Activated CD4-positive, alpha-beta T cell treated with anti-CD3 and anti-CD28 coated beads, Interleukin-2, amount 10 ng/mL, durations not matched to agents 7 days and 5 days (primary cell): Measurements from ENCODE around the gene ERBIN. TPM values are rescaled to one million over a fixed set of nuclear protein-coding genes. Genes with fewer than 3 reads are reported as not detected.
"Not testable (repeated sequence)": the region's sequence is repeated elsewhere in the genome, so short reads cannot be mapped to it uniquely, and the experiment has no call there.

Experiments
- CTCF ChIA-PET: fragments of 350-600 bp; sonication (Branson Sonifier 250); formaldehyde crosslinking; loops from one replicate; lab custom pipeline; 2021; ENCODE audit warnings: antibody characterized with exemption; lab: Charles Lee
- POLR2A ChIA-PET: fragments of 350-600 bp; sonication (Branson Sonifier 250); formaldehyde crosslinking; loops from one replicate; lab custom pipeline; 2021; ENCODE audit warnings: antibody characterized with exemption; lab: Charles Lee
- DNase-seq: peaks from one replicate; pipeline ENCODE4 v3.0.0-alpha.2; 2020
- H3K27ac Mint-ChIP-seq: one replicate; pipeline ENCODE4 v1.8.0; 2021; ENCODE audit warnings: mild to moderate bottlenecking, moderate library complexity, mixed read lengths
- H3K27me3 Mint-ChIP-seq: one replicate; pipeline ENCODE4 v1.8.0; 2021; ENCODE audit warnings: mixed read lengths
- H3K36me3 Mint-ChIP-seq: one replicate; pipeline ENCODE4 v1.8.0; 2021; ENCODE audit warnings: low read depth, mixed read lengths
- H3K4me1 Mint-ChIP-seq: one replicate; pipeline ENCODE4 v1.8.0; 2021; ENCODE audit warnings: mixed read lengths
- H3K4me3 Mint-ChIP-seq: one replicate; pipeline ENCODE4 v1.8.0; 2021; ENCODE audit warnings: mild to moderate bottlenecking, moderate library complexity, mixed read lengths
- H3K9me3 Mint-ChIP-seq: one replicate; pipeline ENCODE4 v1.8.0; 2021; ENCODE audit warnings: mixed read lengths
- total RNA-seq, 2 experiments: library from RNA; stranded (reverse); gene quantifications; one replicate each; pipeline ENCODE4 v1.2.3, GENCODE V29; 2021

Gene ERBIN
- total RNA-seq, 2 experiments from 2014 or later = 61.6 to 70.2 TPM

GRCh38 chr5:65900746-65901145 lies 25.6 kb upstream of the ERBIN start:
- Mint-ChIP-seq H3K36me3 (no peaks in the 10 kb centered on the region), H3K4me1 (no peaks in the 10 kb centered on the region), H3K27ac (no peak overlapping the region), H3K9me3 (no peaks in the 10 kb centered on the region), H3K4me3 (no peak overlapping the region), H3K27me3 (peaks cover 3% of the 10 kb centered on the region)
- ChIA-PET CTCF (no interaction called here), POLR2A (no interaction called here)
- no peak for DNase-seq

DNA sequence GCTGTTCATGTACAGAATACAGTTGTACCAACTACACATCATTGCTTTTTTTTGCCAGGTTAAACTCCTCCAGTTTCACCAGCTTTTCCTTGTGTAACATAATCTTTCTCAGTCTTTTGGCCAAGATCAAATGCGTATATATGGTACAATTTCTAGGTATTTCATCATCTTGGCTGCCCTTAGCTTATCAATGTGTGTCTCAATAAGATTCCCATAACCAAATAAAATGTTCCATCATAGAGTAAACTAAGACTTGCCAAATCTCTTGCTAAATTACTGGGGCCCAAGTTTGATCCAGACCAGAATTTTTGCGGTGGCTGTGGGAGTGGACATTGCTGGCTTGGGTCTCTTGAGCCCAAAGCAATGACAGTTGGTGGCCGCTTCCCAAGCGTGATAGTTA lies 24.3 kb upstream of the ERBIN start:
- Mint-ChIP-seq H3K27ac (no peak overlapping the region), H3K27me3 (peaks cover 3% of the 10 kb centered on the region), H3K9me3 (no peaks in the 10 kb centered on the region), H3K36me3 (no peaks in the 10 kb centered on the region), H3K4me1 (no peaks in the 10 kb centered on the region), H3K4me3 (no peak overlapping the region)
- CTCF ChIA-PET = no interaction called here
- POLR2A ChIA-PET = no interaction called here
- no peak for DNase-seq

DNA sequence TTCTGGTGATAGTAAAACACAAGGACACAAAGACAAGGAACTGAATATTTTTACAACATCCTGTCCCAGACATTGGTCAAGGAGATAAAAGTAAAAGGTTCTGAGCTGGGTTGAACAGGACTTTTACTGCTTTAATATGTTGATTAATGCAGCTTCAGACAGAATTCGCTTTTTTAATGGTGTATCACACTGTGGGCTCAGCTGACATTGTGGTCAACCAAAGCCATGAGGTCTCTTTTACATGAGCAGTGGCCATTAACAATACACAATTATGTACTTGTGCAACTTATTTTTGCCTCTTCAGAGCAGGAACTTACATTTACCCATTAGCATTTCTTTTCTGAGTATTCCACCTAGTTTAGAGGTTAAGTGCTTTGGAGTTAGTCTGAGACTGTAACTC lies 22.8 kb upstream of the ERBIN start:
- peaks cover 3% of the 10 kb centered on the region for H3K27me3 Mint-ChIP-seq
- no peaks in the 10 kb centered on the region for H3K36me3 Mint-ChIP-seq
- no peaks in the 10 kb centered on the region for H3K4me1 Mint-ChIP-seq
- H3K4me3 Mint-ChIP-seq = no peak overlapping the region
- CTCF ChIA-PET = no interaction called here
- H3K27ac Mint-ChIP-seq = no peak overlapping the region
- no peak for DNase-seq
- no peaks in the 10 kb centered on the region for H3K9me3 Mint-ChIP-seq
- POLR2A ChIA-PET = no interaction called here

DNA sequence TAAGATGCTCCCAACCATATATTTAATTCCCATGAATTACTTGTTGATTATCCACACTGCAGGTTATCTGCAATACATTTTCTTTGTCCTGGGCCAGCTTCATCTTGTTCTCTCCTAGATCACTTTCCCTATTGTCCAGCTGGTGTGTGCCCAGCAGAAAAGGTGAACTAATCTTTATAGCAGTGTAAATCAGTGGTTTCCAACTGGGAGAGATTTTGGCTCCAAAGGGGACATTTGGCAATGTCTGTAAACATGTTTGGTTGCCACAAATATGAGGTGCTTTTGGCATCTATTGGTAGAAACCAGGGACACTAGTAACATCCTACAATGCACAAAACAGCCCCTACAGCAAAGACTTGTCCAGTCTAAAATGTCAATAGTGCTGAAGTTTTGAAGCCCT lies 20.1 kb upstream of the ERBIN start:
- POLR2A ChIA-PET = no interaction called here
- no peak overlapping the region for H3K27ac Mint-ChIP-seq
- no peaks in the 10 kb centered on the region for H3K4me1 Mint-ChIP-seq
- H3K27me3 Mint-ChIP-seq = no peaks in the 10 kb centered on the region
- no peak overlapping the region for H3K4me3 Mint-ChIP-seq
- no peaks in the 10 kb centered on the region for H3K9me3 Mint-ChIP-seq
- H3K36me3 Mint-ChIP-seq = no peaks in the 10 kb centered on the region
- DNase-seq = no peak
- CTCF ChIA-PET = interaction anchor here (1.2 kb wide), 1 partner anchor 215 kb away, joined by 3 read pairs; no protein-coding TSS in a partner anchor

- Mint-ChIP-seq H3K4me3 (no peak overlapping the region), H3K4me1 (no peaks in the 10 kb centered on the region), H3K36me3 (no peaks in the 10 kb centered on the region), H3K27ac (no peak overlapping the region), H3K9me3 (no peaks in the 10 kb centered on the region), H3K27me3 (no peaks in the 10 kb centered on the region)
- no peak for DNase-seq
- ChIA-PET POLR2A (no interaction called here), CTCF (interaction anchor here (0.6 kb wide), 1 partner anchor 49 kb away, joined by 3 read pairs; no protein-coding TSS in a partner anchor)
These were observed 19.2 kb upstream of the ERBIN start for GRCh38 chr5:65907135-65907534.

- POLR2A ChIA-PET = no interaction called here
- H3K4me3 Mint-ChIP-seq = no peak overlapping the region
- H3K4me1 Mint-ChIP-seq = no peaks in the 10 kb centered on the region
- CTCF ChIA-PET = interaction anchor here (1.6 kb wide), 1 partner anchor 14 kb away, joined by 4 read pairs; no protein-coding TSS in a partner anchor
- DNase-seq = no peak
- H3K27me3 Mint-ChIP-seq = no peaks in the 10 kb centered on the region
- H3K9me3 Mint-ChIP-seq = no peaks in the 10 kb centered on the region
- no peak overlapping the region for H3K27ac Mint-ChIP-seq
- no peaks in the 10 kb centered on the region for H3K36me3 Mint-ChIP-seq
These were observed 15.7 kb upstream of the ERBIN start for GRCh38 chr5:65910711-65911110.

- H3K36me3 Mint-ChIP-seq = no peaks in the 10 kb centered on the region
- POLR2A ChIA-PET = no interaction called here
These were observed 14.1 kb upstream of the ERBIN start for GRCh38 chr5:65912311-65912710.

DNA sequence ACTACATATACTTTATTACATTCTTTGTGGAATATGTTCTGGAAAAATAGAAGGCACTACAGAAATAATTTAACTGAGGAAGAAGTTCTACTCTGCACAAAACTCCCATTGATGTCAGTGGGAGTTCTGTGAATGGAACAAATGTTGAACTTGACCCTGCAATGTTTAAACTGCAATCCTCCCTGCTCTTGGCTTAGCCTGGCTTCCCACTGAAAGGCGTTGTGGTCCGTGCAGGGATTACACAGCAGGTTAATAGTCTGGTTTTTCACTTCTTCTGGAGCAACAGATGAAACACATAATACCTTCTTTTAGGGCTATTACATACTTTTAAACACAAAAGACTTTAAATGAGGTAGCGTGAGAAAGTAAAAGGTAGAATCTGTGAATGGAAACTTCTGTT lies 12.9 kb upstream of the ERBIN start:
- no peak for DNase-seq
- CTCF ChIA-PET = no interaction called here
- Mint-ChIP-seq H3K36me3 (no peaks in the 10 kb centered on the region), H3K27ac (no peak overlapping the region), H3K4me1 (no peaks in the 10 kb centered on the region), H3K4me3 (no peak overlapping the region), H3K27me3 (no peaks in the 10 kb centered on the region), H3K9me3 (no peaks in the 10 kb centered on the region)
- POLR2A ChIA-PET = no interaction called here

More at GRCh38 chr5:65912311-65912710, 14.1 kb upstream of the ERBIN start:
- Mint-ChIP-seq H3K27me3 (no peaks in the 10 kb centered on the region), H3K4me3 (no peak overlapping the region), H3K27ac (no peak overlapping the region), H3K9me3 (no peaks in the 10 kb centered on the region), H3K4me1 (no peaks in the 10 kb centered on the region)
- no peak for DNase-seq
- CTCF ChIA-PET = interaction anchor here (1.6 kb wide), 1 partner anchor 12 kb away, joined by 4 read pairs; no protein-coding TSS in a partner anchor

- H3K4me1 Mint-ChIP-seq = no peaks in the 10 kb centered on the region
- no peak overlapping the region for H3K27ac Mint-ChIP-seq
- no peaks in the 10 kb centered on the region for H3K36me3 Mint-ChIP-seq
- H3K9me3 Mint-ChIP-seq = no peaks in the 10 kb centered on the region
- H3K27me3 Mint-ChIP-seq = no peaks in the 10 kb centered on the region
- CTCF ChIA-PET = interaction anchor here (1.2 kb wide), 1 partner anchor 31 kb away, joined by 3 read pairs; no protein-coding TSS in a partner anchor
- POLR2A ChIA-PET = no interaction called here
- no peak for DNase-seq
- no peak overlapping the region for H3K4me3 Mint-ChIP-seq
These were observed 11.7 kb upstream of the ERBIN start for GRCh38 chr5:65914641-65915196.

DNA sequence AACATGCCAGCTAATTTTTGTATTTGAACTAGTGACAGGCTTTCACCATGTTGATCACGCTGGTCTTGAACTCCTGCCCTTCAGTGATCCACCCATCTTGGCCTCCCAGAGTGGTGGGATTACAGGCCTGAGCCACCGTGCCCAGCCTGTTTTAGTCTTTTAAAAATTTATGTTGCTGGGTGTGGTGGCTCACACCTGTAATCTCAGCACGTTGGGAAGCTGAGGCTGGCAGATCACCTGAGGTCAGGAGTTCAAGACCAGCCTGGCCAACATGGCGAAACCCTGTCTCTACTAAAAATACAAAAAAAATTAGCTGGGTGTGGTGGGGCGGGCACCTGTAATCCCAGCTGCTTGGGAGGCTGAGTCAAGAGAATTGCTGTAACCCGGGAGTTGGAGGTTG lies 10.7 kb upstream of the ERBIN start:
- DNase-seq, H3K4me1 Mint-ChIP-seq, H3K9me3 Mint-ChIP-seq, H3K27me3 Mint-ChIP-seq, POLR2A ChIA-PET, H3K27ac Mint-ChIP-seq, H3K36me3 Mint-ChIP-seq, H3K4me3 Mint-ChIP-seq: not testable (repeated sequence)
- CTCF ChIA-PET = interaction anchor here (1.2 kb wide), 1 partner anchor 32 kb away, joined by 3 read pairs; no protein-coding TSS in a partner anchor

DNA sequence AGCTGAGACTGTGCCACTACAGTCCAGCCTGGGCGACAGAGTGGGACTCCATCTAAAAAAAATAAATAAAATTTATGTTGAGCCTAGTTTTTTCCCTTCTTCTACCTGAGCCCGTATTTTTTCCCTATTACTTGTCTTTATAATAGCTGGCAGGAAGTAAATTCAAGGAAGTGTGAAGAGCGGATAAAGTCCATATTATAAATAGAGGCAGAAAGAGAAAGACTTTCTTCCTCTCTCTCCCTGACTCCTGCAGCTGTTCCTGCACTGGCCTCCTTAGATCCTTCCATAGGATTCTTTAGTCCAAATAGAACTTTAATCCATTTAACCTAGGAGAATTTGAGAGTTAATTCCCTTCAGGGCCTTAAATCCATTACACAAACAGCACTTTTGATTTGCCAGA lies 10.3 kb upstream of the ERBIN start:
- Mint-ChIP-seq H3K27ac (no peak overlapping the region), H3K27me3 (no peaks in the 10 kb centered on the region), H3K36me3 (no peaks in the 10 kb centered on the region), H3K9me3 (no peaks in the 10 kb centered on the region), H3K4me1 (no peaks in the 10 kb centered on the region), H3K4me3 (no peak overlapping the region)
- CTCF ChIA-PET = interaction anchor here (1.2 kb wide), 1 partner anchor 32 kb away, joined by 3 read pairs; no protein-coding TSS in a partner anchor
- no peak for DNase-seq
- POLR2A ChIA-PET = no interaction called here

DNA sequence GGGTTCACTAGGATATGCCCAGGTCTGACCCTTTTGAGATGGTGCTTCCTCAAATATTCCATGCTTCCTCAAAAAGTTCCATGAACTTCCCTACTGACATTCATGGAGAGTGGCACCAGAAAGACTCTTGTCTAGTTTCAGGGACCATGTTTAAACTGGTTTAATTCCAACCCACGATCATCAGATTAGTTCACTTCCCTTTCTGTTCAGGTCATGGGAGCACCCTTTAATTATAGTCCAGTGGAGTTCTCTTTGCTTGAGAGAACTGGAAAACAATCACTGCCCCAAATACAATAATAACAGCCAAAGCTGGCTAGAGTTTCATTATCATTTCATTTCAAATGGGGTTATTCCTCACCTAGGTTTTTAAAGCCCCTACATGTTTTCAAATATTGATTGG lies 9.7 kb upstream of the ERBIN start:
- H3K4me3 Mint-ChIP-seq = no peak overlapping the region
- no peaks in the 10 kb centered on the region for H3K27me3 Mint-ChIP-seq
- no peaks in the 10 kb centered on the region for H3K4me1 Mint-ChIP-seq
- no peak for DNase-seq
- CTCF ChIA-PET = no interaction called here
- no peaks in the 10 kb centered on the region for H3K9me3 Mint-ChIP-seq
- H3K36me3 Mint-ChIP-seq = no peaks in the 10 kb centered on the region
- POLR2A ChIA-PET = no interaction called here
- H3K27ac Mint-ChIP-seq = no peak overlapping the region

DNA sequence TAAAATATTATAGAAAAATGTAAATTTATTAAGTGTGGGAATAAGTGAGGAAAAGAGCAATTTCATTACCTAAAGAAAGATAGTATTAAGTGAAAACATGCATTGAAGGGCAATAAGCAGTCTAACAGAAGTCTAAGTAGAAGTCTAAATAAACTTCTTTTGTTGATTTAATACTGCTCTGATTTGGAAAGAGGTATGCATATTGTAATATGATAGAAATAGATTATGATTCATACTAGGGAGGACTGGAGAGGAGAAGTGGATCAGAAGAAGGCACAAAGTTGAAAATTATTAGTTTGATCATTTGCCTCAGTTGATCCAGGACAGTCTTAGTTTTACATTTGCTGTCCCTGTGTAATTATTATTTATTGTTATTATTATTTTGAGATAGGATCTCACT lies 6.6 kb upstream of the ERBIN start:
- CTCF ChIA-PET = interaction anchor here (1.3 kb wide), 1 partner anchor 10 kb away, joined by 3 read pairs; no protein-coding TSS in a partner anchor
- POLR2A ChIA-PET = no interaction called here
- no peak for DNase-seq
- no peaks in the 10 kb centered on the region for H3K9me3 Mint-ChIP-seq
- peaks cover 11% of the 10 kb centered on the region for H3K27me3 Mint-ChIP-seq
- no peak overlapping the region for H3K27ac Mint-ChIP-seq
- peaks cover 11% of the 10 kb centered on the region for H3K4me1 Mint-ChIP-seq
- no peak overlapping the region for H3K4me3 Mint-ChIP-seq
- H3K36me3 Mint-ChIP-seq = no peaks in the 10 kb centered on the region

GRCh38 chr5:65923339-65923738 lies 3.0 kb upstream of the ERBIN start:
- H3K4me1 Mint-ChIP-seq = peaks cover 15% of the 10 kb centered on the region
- H3K4me3 Mint-ChIP-seq = no peak overlapping the region
- peaks cover 11% of the 10 kb centered on the region for H3K36me3 Mint-ChIP-seq
- CTCF ChIA-PET = no interaction called here
- no peak for DNase-seq
- H3K27me3 Mint-ChIP-seq = peaks cover 12% of the 10 kb centered on the region
- H3K27ac Mint-ChIP-seq = no peak overlapping the region
- H3K9me3 Mint-ChIP-seq = no peaks in the 10 kb centered on the region
- POLR2A ChIA-PET = no interaction called here
